K562 (cell line): Measurements from ENCODE around the gene CDKN1C. TPM values are rescaled to one million over a fixed set of nuclear protein-coding genes. Genes with fewer than 3 reads are reported as not detected.

Source experiments
- ATAC-seq: fragments of 200-7000 bp; cut with Tn5 transposase; 3 replicates; pipeline ENCODE4 v1.9.1; 2020; ENCODE audit warnings: moderate library complexity
- BruUV-seq: library from RNA; stranded (reverse); fragments of 400-500 nt; replicated peaks from 2 replicates; lab custom pipeline; 2021; lab: Mats Ljungman, UMichigan
- CTCF ChIA-PET: fragments of 300-600 bp; formaldehyde crosslinking; extraction: SDS; loops from one replicate; lab custom pipeline; 2021; ENCODE audit warnings: low intra/inter-chr PET ratio; lab: Yijun Ruan, JAX
- POLR2A ChIA-PET: fragments of 300-600, 350-650 bp; sonication (Branson Sonifier 250); formaldehyde crosslinking; extraction: SDS; loops from one replicate; lab custom pipeline; 2021; ENCODE audit warnings: antibody characterized with exemption, inconsistent platforms; lab: Yijun Ruan, JAX
- DNase-seq, 4 experiments: peaks; one replicate each; pipeline versions ENCODE4 v3.0.0 to v3.0.0-alpha.2; 2011 to 2018; ENCODE audit warnings: low spot score in 3 of 4, mixed read lengths in 3 of 4; ENCODE audit errors: extremely low read depth in 1 of 4
- FAIRE-seq: peaks from 2 replicates; lab custom pipeline; 2011; peaks lifted over from hg19 to GRCh38; lab: Jason Lieb, UNC
- H2AFZ ChIP-seq: 2 replicates; pipeline ENCODE4 v1.6.0; 2011; ENCODE audit warnings: low read depth, low read length, control low read depth, inconsistent platforms
- H3K27ac ChIP-seq: fragments of 200-600 bp; 3 replicates; pipeline ENCODE4 v1.8.0; 2011; ENCODE audit warnings: low read depth, mild to moderate bottlenecking, control low read depth, inconsistent platforms, low read length, moderate library complexity, mixed read lengths; ENCODE audit errors: extremely low read depth
- H3K27me3 ChIP-seq, 2 experiments: fragments of 300-600 bp in 1 of 2; 2 replicates in 1 of 2; 3 replicates in 1 of 2; pipeline versions ENCODE4 v1.6.0 to v1.8.0; 2011; ENCODE audit warnings: inconsistent platforms in 2 of 2, low read length in 2 of 2, mild to moderate bottlenecking in 1 of 2, mixed read lengths in 1 of 2, moderate library complexity in 1 of 2; ENCODE audit not compliant: control insufficient read depth in 2 of 2, insufficient read depth in 2 of 2
- H3K36me3 ChIP-seq: fragments of 300-600 bp; 3 replicates; pipeline ENCODE4 v1.8.0; 2011; ENCODE audit warnings: mild to moderate bottlenecking, low read length, inconsistent platforms; ENCODE audit not compliant: control insufficient read depth, insufficient read depth
- H3K4me1 ChIP-seq, 2 experiments: fragments of 200-600 bp in 1 of 2; replicated peaks in 1 of 2; 2 replicates in 1 of 2; 3 replicates in 1 of 2; pipeline versions ENCODE4 v1.5.1 to v1.8.0; 2011; ENCODE audit warnings: inconsistent platforms in 2 of 2, low read length in 2 of 2, mild to moderate bottlenecking in 1 of 2, mixed read lengths in 1 of 2, moderate library complexity in 1 of 2; ENCODE audit not compliant: control insufficient read depth in 2 of 2, insufficient read depth in 2 of 2
- H3K4me2 ChIP-seq: 2 replicates; pipeline ENCODE4 v1.6.1; 2011; ENCODE audit warnings: low read length, control low read depth, inconsistent platforms, mixed read lengths; ENCODE audit not compliant: insufficient read depth
- H3K4me3 ChIP-seq: fragments of 200-600 bp; sonication (generic), shearing (Covaris generic); 2 replicates; pipeline ENCODE4 v1.5.1; 2016; ENCODE audit warnings: control low read depth, inconsistent platforms
- H3K79me2 ChIP-seq: fragments of 200-600 bp; 3 replicates; pipeline ENCODE4 v1.8.0; 2011; ENCODE audit warnings: low read length, inconsistent platforms; ENCODE audit not compliant: control insufficient read depth, insufficient read depth
- H3K9ac ChIP-seq, 2 experiments: 2 replicates each; pipeline versions ENCODE4 v1.6.0 to v1.6.1; 2011; ENCODE audit warnings: low read depth in 2 of 2, low read length in 2 of 2, control low read depth in 1 of 2, inconsistent platforms in 1 of 2, mild to moderate bottlenecking in 1 of 2, mixed read lengths in 1 of 2; ENCODE audit not compliant: insufficient read depth in 1 of 2
- H3K9me1 ChIP-seq: one replicate; pipeline ENCODE4 v1.6.0; 2011; ENCODE audit warnings: inconsistent platforms, mild to moderate bottlenecking, low read length, moderate library complexity; ENCODE audit not compliant: control insufficient read depth, insufficient read depth
- H3K9me3 ChIP-seq: replicated peaks from 2 replicates; pipeline ENCODE4 v1.5.1; 2011; ENCODE audit warnings: low read depth, low read length, inconsistent platforms; ENCODE audit not compliant: control insufficient read depth, insufficient read depth
- H4K20me1 ChIP-seq: replicated peaks from 2 replicates; pipeline ENCODE4 v1.6.1; 2011; ENCODE audit warnings: low read length, inconsistent platforms, mixed read lengths; ENCODE audit not compliant: control insufficient read depth, insufficient read depth
- ATF1 ChIP-seq, 2 experiments: fragments of 450-650 bp in 1 of 2; IDR thresholded peaks; 2 replicates each; pipeline ENCODE4 v1.6.1; 2016; ENCODE audit warnings: missing compliant biosample characterization in 1 of 2, missing genetic modification characterization in 1 of 2
- GATAD2A ChIP-seq: fragments of 450-650 bp; IDR thresholded peaks from 2 replicates; pipeline ENCODE4 v1.6.1; 2017
- HDAC2 ChIP-seq: fragments of 450-650 bp; IDR thresholded peaks from 2 replicates; pipeline ENCODE4 v1.6.1; 2016; ENCODE audit warnings: mild to moderate bottlenecking
- HEY1 ChIP-seq: fragments of 250-450 bp; sonication (Bioruptor Pico); IDR thresholded peaks from 2 replicates; pipeline ENCODE4 v1.5.0; 2020; ENCODE audit warnings: mild to moderate bottlenecking, moderate library complexity, borderline replicate concordance
- KDM2B ChIP-seq: fragments of 250-450 bp; sonication (Bioruptor Pico); IDR thresholded peaks from 2 replicates; pipeline ENCODE4 v1.8.0; 2021; ENCODE audit warnings: mild to moderate bottlenecking, moderate library complexity
- MAZ ChIP-seq, 2 experiments: fragments of 450-650 bp in 1 of 2; sonication (generic) in 1 of 2; formaldehyde crosslinking; IDR thresholded peaks in 1 of 2; conservative IDR thresholded peaks in 1 of 2; 2 replicates each; pipeline versions ENCODE4 v1.4.0 to v1.5.0; 2020; ENCODE audit warnings: mild to moderate bottlenecking in 1 of 2, missing genetic modification reagents in 1 of 2
- MBD2 ChIP-seq: sonication (generic); IDR thresholded peaks from 2 replicates; pipeline ENCODE4 v1.6.1; 2016; ENCODE audit warnings: low read depth, borderline replicate concordance
- MEF2D ChIP-seq: conservative IDR thresholded peaks from 2 replicates; pipeline ENCODE4 v1.6.1; 2016; ENCODE audit warnings: low read depth, missing genetic modification characterization, missing compliant biosample characterization
- PURB ChIP-seq: sonication (generic); formaldehyde crosslinking; IDR thresholded peaks from 2 replicates; pipeline ENCODE4 v1.9.0; 2021; ENCODE audit warnings: low read depth, mild to moderate bottlenecking, missing genetic modification reagents
- RFX1 ChIP-seq: fragments of 450-650 bp; IDR thresholded peaks from 2 replicates; pipeline ENCODE4 v1.6.1; 2016; ENCODE audit warnings: mild to moderate bottlenecking, moderate library complexity
- ZNF197 ChIP-seq: fragments of 200-800 bp; sonication (Bioruptor generic); IDR thresholded peaks from 2 replicates; pipeline ENCODE4 v1.6.1; 2016; ENCODE audit warnings: low read depth, missing genetic modification characterization, missing compliant biosample characterization
- ZNF57 ChIP-seq: fragments of 450-650 bp; formaldehyde crosslinking; IDR thresholded peaks from 2 replicates; pipeline ENCODE4 v1.4.0; 2020; ENCODE audit warnings: mild to moderate bottlenecking, moderate library complexity
- ZNF583 ChIP-seq: fragments of 250-450 bp; sonication (Bioruptor Pico); IDR thresholded peaks from 2 replicates; pipeline ENCODE4 v1.4.0; 2020
- WGBS: fragments of 100-300 bp; shearing (Covaris generic); methylation state at CpG from one replicate; pipeline ENCODE4 v1.1.6; 2016; ENCODE audit warnings: low coverage, mixed read lengths; ENCODE audit not compliant: insufficient coverage; ENCODE audit errors: missing lambda C conversion rate; 5-methylcytosine and 5-hydroxymethylcytosine counted together
- in situ Hi-C: fragments of 300-500 bp; cut with MboI; formaldehyde crosslinking; loops from 4 replicates; pipeline ENCODE4 v1.15.0; 2018; ENCODE audit warnings: inconsistent platforms, mixed read lengths
- intact Hi-C: fragments of 100-400 bp; cut with micrococcal nuclease; formaldehyde crosslinking; loops from 2 replicates; pipeline ENCODE4 v1.14.2; 2022
- polyA plus RNA-seq, 8 experiments: library from polyadenylated mRNA; depleted of rRNA in 4 of 8; stranded (reverse) in 5 of 8; unstranded in 3 of 8; fragments of >200 nt; fragmentation: Nextera tagmentation in 2 of 8; fragmentation: Illumina TruSeq in 1 of 8; extraction: Ambion mirVana in 2 of 8; extraction: Trizol in 1 of 8; gene quantifications; 2 replicates each; pipeline versions ENCODE4 v1.2.1 to v1.2.3, GENCODE V29; 2011 to 2014; ENCODE audit warnings: inconsistent platforms in 1 of 8, missing spikeins in 1 of 8
- total RNA-seq, 7 experiments: library from RNA; depleted of rRNA in 6 of 7; stranded (reverse); fragments of >200 nt in 6 of 7; fragmentation: Illumina TruSeq in 2 of 7; extraction: Trizol in 2 of 7; gene quantifications; 2 replicates each; pipeline versions ENCODE4 v1.2.1 to v1.2.3, GENCODE V29; 2011 to 2021; ENCODE audit warnings: low replicate concordance in 1 of 7
- TF ChIP-seq, protein P1 (sequence below): fragments of 450-650 bp; IDR thresholded peaks from one replicate; pipeline ENCODE4 v1.6.1; 2018; ENCODE audit warnings: mild to moderate bottlenecking, moderate library complexity; ENCODE audit not compliant: partially characterized antibody
- TF ChIP-seq, protein P2 (sequence below): IDR thresholded peaks from 2 replicates; pipeline ENCODE4 v1.6.1; 2016; ENCODE audit warnings: missing genetic modification characterization, missing compliant biosample characterization
- TF ChIP-seq, protein P3 (sequence below): fragments of 250-450 bp; sonication (Bioruptor Pico); IDR thresholded peaks from 2 replicates; pipeline ENCODE4 v1.5.0; 2021
- TF ChIP-seq, protein P4 (sequence below): sonication (generic); formaldehyde crosslinking; IDR thresholded peaks from 2 replicates; pipeline ENCODE4 v1.8.1; 2023; ENCODE audit warnings: mild to moderate bottlenecking, missing genetic modification reagents

The CDKN1C gene
- total and polyA plus RNA-seq, 9 of the 15 experiments (the other 6 are each of a cell fraction or from before 2014, with no cell fraction given) = 2.8 to 21.1 (median 9.3) TPM

DNA sequence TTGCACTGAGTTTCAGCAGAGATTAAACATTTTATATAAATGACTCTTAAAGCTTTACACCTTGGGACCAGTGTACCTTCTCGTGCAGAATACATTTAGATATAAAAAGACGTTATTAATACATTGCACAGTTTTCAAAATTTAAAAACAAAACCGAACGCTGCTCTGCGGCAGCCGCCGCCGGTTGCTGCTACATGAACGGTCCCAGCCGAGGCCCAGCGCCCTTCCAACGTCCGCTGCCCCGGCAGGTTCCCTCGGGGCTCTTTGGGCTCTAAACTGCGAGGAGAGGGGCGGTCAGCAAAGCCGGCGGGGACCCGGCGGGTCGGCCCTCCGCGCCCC, 2.0 kb downstream of the CDKN1C start:
- Histone ChIP-seq H3K4me3 (peak overlapping the region; percentile 59), H3K9me1 (no peaks in the 10 kb centered on the region), H3K36me3 (no peaks in the 10 kb centered on the region), H3K9me3 (peaks cover 5% of the 10 kb centered on the region), H3K9ac (peak overlapping the region in 1 of 2 experiments; percentile 91; a peak in 2 of 4 replicates), H2AFZ (0 out of 2 replicates have a peak overlapping the region, but pooled peaks have one; percentile 28), H3K4me2 (peak overlapping the region; percentile 57), H3K27me3 (0 out of 5 replicates have a peak, but pooled peaks cover 0 to 8% of the 10 kb centered on the region in 2 experiments), H3K27ac (no peak overlapping the region), H3K79me2 (no peaks in the 10 kb centered on the region), H4K20me1 (no peaks in the 10 kb centered on the region), H3K4me1 (peaks cover 12 to 67% of the 10 kb centered on the region in 2 experiments; a peak in 4 of 5 replicates)
- BruUV-seq = no TSS peak
- ChIA-PET CTCF (interaction anchor here (10.6 kb wide), 1 partner anchor 350 kb away, joined by 228 read pairs; no protein-coding TSS in a partner anchor), POLR2A (interaction anchor here (1.1 kb wide), 2 partner anchors 45 to 350 kb away, joined by 3 read pairs; partner anchors contain the start of gene PHLDA2)
- DNase-seq (no peak), FAIRE-seq (no peak), ATAC-seq (no peak)
- in situ Hi-C loops = no loop called here
- WGBS = 33% methylated on average over 22 of the region's 24 CpGs
- intact Hi-C loops = loop anchor here (2.0 to 10.0 kb wide), 2 partner anchors 15 to 319 kb away; no protein-coding TSS in a partner anchor
- TF ChIP-seq MAZ (CRISPR knock-in tag; conservative IDR thresholded peaks at IDR 0.05 in 1 of 2, IDR thresholded peaks at IDR 0.05 in 1 of 2) = no peak
- TF ChIP-seq, protein P1, sequence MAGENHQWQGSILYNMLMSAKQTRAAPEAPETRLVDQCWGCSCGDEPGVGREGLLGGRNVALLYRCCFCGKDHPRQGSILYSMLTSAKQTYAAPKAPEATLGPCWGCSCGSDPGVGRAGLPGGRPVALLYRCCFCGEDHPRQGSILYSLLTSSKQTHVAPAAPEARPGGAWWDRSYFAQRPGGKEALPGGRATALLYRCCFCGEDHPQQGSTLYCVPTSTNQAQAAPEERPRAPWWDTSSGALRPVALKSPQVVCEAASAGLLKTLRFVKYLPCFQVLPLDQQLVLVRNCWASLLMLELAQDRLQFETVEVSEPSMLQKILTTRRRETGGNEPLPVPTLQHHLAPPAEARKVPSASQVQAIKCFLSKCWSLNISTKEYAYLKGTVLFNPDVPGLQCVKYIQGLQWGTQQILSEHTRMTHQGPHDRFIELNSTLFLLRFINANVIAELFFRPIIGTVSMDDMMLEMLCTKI = no peak
- no peak for TF ChIP-seq ZNF583 (CRISPR knock-in tag)
- no peak for TF ChIP-seq ZNF57 (CRISPR knock-in tag)
- no peak for TF ChIP-seq MEF2D (tag)
- TF ChIP-seq RFX1 = no peak
- no peak for TF ChIP-seq HEY1 (CRISPR knock-in tag)
- 0 out of 2 replicates have a peak, but pooled peaks have one; percentile 57 for TF ChIP-seq KDM2B
- TF ChIP-seq, protein P2, sequence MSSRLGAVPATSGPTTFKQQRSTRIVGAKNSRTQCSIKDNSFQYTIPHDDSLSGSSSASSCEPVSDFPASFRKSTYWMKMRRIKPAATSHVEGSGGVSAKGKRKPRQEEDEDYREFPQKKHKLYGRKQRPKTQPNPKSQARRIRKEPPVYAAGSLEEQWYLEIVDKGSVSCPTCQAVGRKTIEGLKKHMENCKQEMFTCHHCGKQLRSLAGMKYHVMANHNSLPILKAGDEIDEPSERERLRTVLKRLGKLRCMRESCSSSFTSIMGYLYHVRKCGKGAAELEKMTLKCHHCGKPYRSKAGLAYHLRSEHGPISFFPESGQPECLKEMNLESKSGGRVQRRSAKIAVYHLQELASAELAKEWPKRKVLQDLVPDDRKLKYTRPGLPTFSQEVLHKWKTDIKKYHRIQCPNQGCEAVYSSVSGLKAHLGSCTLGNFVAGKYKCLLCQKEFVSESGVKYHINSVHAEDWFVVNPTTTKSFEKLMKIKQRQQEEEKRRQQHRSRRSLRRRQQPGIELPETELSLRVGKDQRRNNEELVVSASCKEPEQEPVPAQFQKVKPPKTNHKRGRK (tag) = 0 out of 2 replicates have a peak, but pooled peaks have one; percentile 1
- TF ChIP-seq, protein P3, sequence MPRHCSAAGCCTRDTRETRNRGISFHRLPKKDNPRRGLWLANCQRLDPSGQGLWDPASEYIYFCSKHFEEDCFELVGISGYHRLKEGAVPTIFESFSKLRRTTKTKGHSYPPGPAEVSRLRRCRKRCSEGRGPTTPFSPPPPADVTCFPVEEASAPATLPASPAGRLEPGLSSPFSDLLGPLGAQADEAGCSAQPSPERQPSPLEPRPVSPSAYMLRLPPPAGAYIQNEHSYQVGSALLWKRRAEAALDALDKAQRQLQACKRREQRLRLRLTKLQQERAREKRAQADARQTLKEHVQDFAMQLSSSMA (CRISPR knock-in tag) = no peak
- 0 out of 2 replicates have a peak, but pooled peaks have one; percentile 20 for TF ChIP-seq GATAD2A
- no peak for TF ChIP-seq HDAC2
- no peak for TF ChIP-seq ATF1 (CRISPR knock-in tag; IDR thresholded peaks at IDR 0.05)
- no peak for TF ChIP-seq ATF1 (tag; IDR thresholded peaks at IDR 0.05)
- TF ChIP-seq MBD2 = no peak
- no peak for TF ChIP-seq PURB (CRISPR knock-in tag)
- TF ChIP-seq, protein P4, sequence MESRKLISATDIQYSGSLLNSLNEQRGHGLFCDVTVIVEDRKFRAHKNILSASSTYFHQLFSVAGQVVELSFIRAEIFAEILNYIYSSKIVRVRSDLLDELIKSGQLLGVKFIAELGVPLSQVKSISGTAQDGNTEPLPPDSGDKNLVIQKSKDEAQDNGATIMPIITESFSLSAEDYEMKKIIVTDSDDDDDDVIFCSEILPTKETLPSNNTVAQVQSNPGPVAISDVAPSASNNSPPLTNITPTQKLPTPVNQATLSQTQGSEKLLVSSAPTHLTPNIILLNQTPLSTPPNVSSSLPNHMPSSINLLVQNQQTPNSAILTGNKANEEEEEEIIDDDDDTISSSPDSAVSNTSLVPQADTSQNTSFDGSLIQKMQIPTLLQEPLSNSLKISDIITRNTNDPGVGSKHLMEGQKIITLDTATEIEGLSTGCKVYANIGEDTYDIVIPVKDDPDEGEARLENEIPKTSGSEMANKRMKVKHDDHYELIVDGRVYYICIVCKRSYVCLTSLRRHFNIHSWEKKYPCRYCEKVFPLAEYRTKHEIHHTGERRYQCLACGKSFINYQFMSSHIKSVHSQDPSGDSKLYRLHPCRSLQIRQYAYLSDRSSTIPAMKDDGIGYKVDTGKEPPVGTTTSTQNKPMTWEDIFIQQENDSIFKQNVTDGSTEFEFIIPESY (CRISPR knock-in tag) = no peak
- TF ChIP-seq ZNF197 (CRISPR knock-in tag) = no peak
